Osteocyte (in vitro differentiated cells): ENCODE results near the gene SETD6. TPM values are rescaled to one million over a fixed set of nuclear protein-coding genes. Genes with fewer than 3 reads are reported as not detected.
"Not testable (repeated sequence)": the region's sequence is repeated elsewhere in the genome, so short reads cannot be mapped to it uniquely, and the experiment has no call there.

Experiments
- DNase-seq: peaks from one replicate; pipeline ENCODE4 v3.0.0; 2021; ENCODE audit warnings: mixed read lengths; ENCODE audit not compliant: unreplicated experiment; ENCODE audit errors: extremely low spot score
- H3K27ac Mint-ChIP-seq: one replicate; pipeline ENCODE4 v1.8.0; 2021; ENCODE audit warnings: mild to moderate bottlenecking, mixed read lengths; ENCODE audit not compliant: unreplicated experiment
- H3K27me3 Mint-ChIP-seq: one replicate; pipeline ENCODE4 v1.8.0; 2021; ENCODE audit warnings: mixed read lengths; ENCODE audit not compliant: unreplicated experiment
- H3K36me3 Mint-ChIP-seq: one replicate; pipeline ENCODE4 v1.8.0; 2021; ENCODE audit warnings: mixed read lengths; ENCODE audit not compliant: unreplicated experiment
- H3K4me1 Mint-ChIP-seq: one replicate; pipeline ENCODE4 v1.8.0; 2021; ENCODE audit warnings: mixed read lengths; ENCODE audit not compliant: unreplicated experiment
- H3K4me3 Mint-ChIP-seq: one replicate; pipeline ENCODE4 v1.8.0; 2021; ENCODE audit warnings: mild to moderate bottlenecking, moderate library complexity, mixed read lengths; ENCODE audit not compliant: unreplicated experiment
- H3K9me3 Mint-ChIP-seq: one replicate; pipeline ENCODE4 v1.8.0; 2021; ENCODE audit warnings: mixed read lengths; ENCODE audit not compliant: unreplicated experiment
- CTCF ChIP-seq: fragments of 200-600 bp; sonication (generic); IDR thresholded peaks from 2 replicates; pipeline ENCODE4 v1.5.0; 2021; ENCODE audit warnings: antibody characterized with exemption, mild to moderate bottlenecking, moderate library complexity
- total RNA-seq: library from RNA; stranded (reverse); gene quantifications from 2 replicates; pipeline ENCODE4 v1.2.1, GENCODE V29; 2021

Gene SETD6
- total RNA-seq, 1 donor from 2014 or later, result 19.9 TPM

- peaks cover 43% of the 10 kb centered on the region for H3K36me3 Mint-ChIP-seq
Observed at GRCh38 chr16:58548378-58548777, 33.1 kb downstream of the SETD6 start.

GRCh38 chr16:58551496-58551895 is 36.2 kb downstream of the SETD6 start:
- H3K27ac Mint-ChIP-seq, result no peak overlapping the region
- no peaks in the 10 kb centered on the region for H3K9me3 Mint-ChIP-seq
- H3K4me3 Mint-ChIP-seq, result no peak overlapping the region
- no peaks in the 10 kb centered on the region for H3K4me1 Mint-ChIP-seq
- no peaks in the 10 kb centered on the region for H3K27me3 Mint-ChIP-seq
- no peak for DNase-seq
- TF ChIP-seq CTCF, result no peak
- H3K36me3 Mint-ChIP-seq, result peaks cover 42% of the 10 kb centered on the region

More at GRCh38 chr16:58548378-58548777, 33.1 kb downstream of the SETD6 start:
- Mint-ChIP-seq H3K27ac (no peak overlapping the region), H3K4me3 (no peak overlapping the region), H3K9me3 (no peaks in the 10 kb centered on the region), H3K4me1 (no peaks in the 10 kb centered on the region), H3K27me3 (no peaks in the 10 kb centered on the region)
- no peak for DNase-seq
- TF ChIP-seq CTCF, result no peak

GRCh38 chr16:58556678-58557077 is 41.4 kb downstream of the SETD6 start:
- Mint-ChIP-seq H3K27me3 (no peaks in the 10 kb centered on the region), H3K4me3 (no peak overlapping the region), H3K36me3 (peaks cover 41% of the 10 kb centered on the region), H3K9me3 (no peaks in the 10 kb centered on the region), H3K27ac (no peak overlapping the region), H3K4me1 (no peaks in the 10 kb centered on the region)
- TF ChIP-seq CTCF, result no peak
- DNase-seq, result no peak

- no peak overlapping the region for H3K4me3 Mint-ChIP-seq
- no peak for TF ChIP-seq CTCF
- no peak overlapping the region for H3K27ac Mint-ChIP-seq
- peaks cover 6% of the 10 kb centered on the region for H3K4me1 Mint-ChIP-seq
- no peak for DNase-seq
- no peaks in the 10 kb centered on the region for H3K27me3 Mint-ChIP-seq
- H3K36me3 Mint-ChIP-seq, result peaks cover 50% of the 10 kb centered on the region
- no peaks in the 10 kb centered on the region for H3K9me3 Mint-ChIP-seq
Observed at GRCh38 chr16:58563235-58563634, 47.9 kb downstream of the SETD6 start.

- DNase-seq, result no peak
- no peak for TF ChIP-seq CTCF
- Mint-ChIP-seq H3K4me1 (peaks cover 6% of the 10 kb centered on the region), H3K36me3 (peaks cover 50% of the 10 kb centered on the region), H3K9me3 (no peaks in the 10 kb centered on the region), H3K27me3 (no peaks in the 10 kb centered on the region), H3K4me3 (no peak overlapping the region), H3K27ac (no peak overlapping the region)
Observed at GRCh38 chr16:58563775-58564174, 48.5 kb downstream of the SETD6 start.

- H3K36me3 Mint-ChIP-seq, result peaks cover 52% of the 10 kb centered on the region
- not testable (repeated sequence) for H3K27me3 Mint-ChIP-seq, H3K9me3 Mint-ChIP-seq, H3K4me1 Mint-ChIP-seq, DNase-seq, H3K4me3 Mint-ChIP-seq, H3K27ac Mint-ChIP-seq
Observed at GRCh38 chr16:58565697-58566096, 50.4 kb downstream of the SETD6 start.
